C4-2B (cell line): ENCODE results near the gene MKI67.

Experiments used
- H3K27ac ChIP-seq: fragments of 450-650 bp; 2 replicates; pipeline ENCODE4 v1.5.1; 2017
- CTCF ChIP-seq: fragments of 450-650 bp; conservative IDR thresholded peaks from 2 replicates; pipeline ENCODE4 v1.5.1; 2017; ENCODE audit warnings: mild to moderate bottlenecking
- ZFX ChIP-seq: fragments of 450-650 bp; IDR thresholded peaks from 2 replicates; pipeline ENCODE4 v1.6.1; 2017

MKI67 gene

GRCh38 chr10:128065881-128066534, 60.2 kb downstream of the MKI67 start:
- H3K27ac ChIP-seq = no peak overlapping the region

GRCh38 chr10:128064970-128065580, 61.1 kb downstream of the MKI67 start:
- TF ChIP-seq CTCF (no peak), ZFX (no peak)
- no peak overlapping the region for H3K27ac ChIP-seq

More at GRCh38 chr10:128065881-128066534, 60.2 kb downstream of the MKI67 start:
- TF ChIP-seq ZFX (no peak), CTCF (no peak)

- TF ChIP-seq CTCF = no peak
- no peak for TF ChIP-seq ZFX
- no peak overlapping the region for H3K27ac ChIP-seq
Observed at GRCh38 chr10:128064108-128064969, 61.9 kb downstream of the MKI67 start.

- H3K27ac ChIP-seq = no peak overlapping the region
- no peak for TF ChIP-seq ZFX
- TF ChIP-seq CTCF = no peak
Observed at GRCh38 chr10:128063736-128064107, 62.5 kb downstream of the MKI67 start.

GRCh38 chr10:128062881-128063563, 63.2 kb downstream of the MKI67 start:
- H3K27ac ChIP-seq = no peak overlapping the region
- TF ChIP-seq CTCF (no peak), ZFX (no peak)

- H3K27ac ChIP-seq = no peak overlapping the region
- no peak for TF ChIP-seq CTCF
- TF ChIP-seq ZFX = no peak
Observed at GRCh38 chr10:128062331-128062880, 63.8 kb downstream of the MKI67 start.
